GM21576 (cell line): ENCODE data around the gene GRHL1.

Source experiments
- ATAC-seq: cut with Tn5 transposase; IDR thresholded peaks from one replicate; pipeline ENCODE4 v1.9.1; 2021; ENCODE audit warnings: mild to moderate bottlenecking, moderate library complexity; ENCODE audit not compliant: unreplicated experiment

The GRHL1 gene

GRCh38 chr2:9992427-9993187, 41.1 kb downstream of the GRHL1 start:
- no peak for ATAC-seq

DNA sequence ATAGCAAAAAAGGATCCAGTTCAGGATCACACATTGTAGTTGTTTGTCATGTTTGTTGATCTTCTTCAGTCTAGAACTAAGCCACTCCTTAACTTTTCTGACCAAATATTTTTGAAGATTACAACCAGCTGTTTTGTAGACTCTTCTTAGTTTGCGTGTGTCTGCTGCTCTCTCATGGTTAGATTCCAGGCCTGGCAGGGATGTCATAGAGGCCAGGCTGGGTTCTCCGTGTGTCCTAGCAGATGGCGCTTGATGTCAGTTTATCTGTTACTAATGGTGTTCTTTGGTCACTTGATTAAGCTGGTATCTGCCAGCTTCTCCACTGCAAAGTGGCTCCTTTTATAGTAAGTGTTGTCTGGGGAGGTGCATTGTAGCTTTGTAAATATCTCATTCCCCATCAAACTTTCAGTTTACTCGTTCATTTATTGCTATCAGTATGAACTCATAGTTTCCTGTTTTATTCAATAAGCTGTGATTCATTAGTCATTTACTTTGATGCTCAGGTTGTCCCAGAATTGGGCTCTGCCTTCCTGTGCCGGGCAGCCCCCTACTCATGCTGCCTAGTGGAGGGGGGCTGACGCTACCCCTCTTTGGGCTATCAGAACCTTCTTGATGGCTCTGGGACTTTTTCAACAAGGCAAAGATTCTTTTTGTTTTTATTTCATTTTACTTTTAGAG, 42.1 kb downstream of the GRHL1 start:
- ATAC-seq: no peak

DNA sequence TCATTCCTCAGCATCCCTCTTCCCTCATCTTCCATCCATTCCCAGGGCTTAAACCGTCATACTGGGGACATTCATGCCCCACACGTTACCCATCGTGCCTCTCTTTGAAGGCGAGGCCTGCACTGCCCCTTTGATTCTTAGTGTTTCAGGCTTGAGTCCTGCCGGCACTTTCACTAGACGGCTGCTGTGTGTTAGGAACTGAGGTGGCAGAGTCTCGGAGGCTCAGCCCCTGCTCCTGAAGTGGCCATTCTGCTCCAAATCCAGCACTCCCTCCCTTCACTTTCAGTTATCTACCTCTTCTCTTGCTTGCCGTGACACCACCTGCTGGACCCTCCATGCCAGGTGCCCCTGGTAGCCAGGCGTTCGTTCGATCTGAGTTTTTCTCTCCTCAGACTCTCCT, 43.0 kb downstream of the GRHL1 start:
- no peak for ATAC-seq

GRCh38 chr2:9995059-9995458, 43.6 kb downstream of the GRHL1 start:
- no peak for ATAC-seq

DNA sequence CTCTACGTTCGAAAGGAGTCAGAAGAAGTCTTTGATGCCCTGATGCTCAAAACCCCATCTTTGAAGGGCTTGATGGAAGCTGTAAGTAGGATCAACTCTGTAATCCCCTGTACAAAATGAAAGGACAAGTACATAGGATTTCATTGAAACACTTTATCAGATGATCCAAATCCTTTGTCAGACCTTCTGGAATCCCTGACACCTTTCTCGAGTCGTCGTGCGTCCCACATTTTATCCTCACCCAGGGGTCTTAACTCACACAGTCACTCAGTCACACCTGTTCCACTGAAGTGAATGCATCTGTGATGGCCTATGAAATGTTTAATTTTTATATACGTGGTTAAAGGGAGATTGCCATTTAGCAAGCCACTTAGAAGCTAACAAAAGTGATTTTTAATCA, 44.8 kb downstream of the GRHL1 start:
- no peak for ATAC-seq

GRCh38 chr2:9997936-9998335, 46.4 kb downstream of the GRHL1 start:
- ATAC-seq: no peak

DNA sequence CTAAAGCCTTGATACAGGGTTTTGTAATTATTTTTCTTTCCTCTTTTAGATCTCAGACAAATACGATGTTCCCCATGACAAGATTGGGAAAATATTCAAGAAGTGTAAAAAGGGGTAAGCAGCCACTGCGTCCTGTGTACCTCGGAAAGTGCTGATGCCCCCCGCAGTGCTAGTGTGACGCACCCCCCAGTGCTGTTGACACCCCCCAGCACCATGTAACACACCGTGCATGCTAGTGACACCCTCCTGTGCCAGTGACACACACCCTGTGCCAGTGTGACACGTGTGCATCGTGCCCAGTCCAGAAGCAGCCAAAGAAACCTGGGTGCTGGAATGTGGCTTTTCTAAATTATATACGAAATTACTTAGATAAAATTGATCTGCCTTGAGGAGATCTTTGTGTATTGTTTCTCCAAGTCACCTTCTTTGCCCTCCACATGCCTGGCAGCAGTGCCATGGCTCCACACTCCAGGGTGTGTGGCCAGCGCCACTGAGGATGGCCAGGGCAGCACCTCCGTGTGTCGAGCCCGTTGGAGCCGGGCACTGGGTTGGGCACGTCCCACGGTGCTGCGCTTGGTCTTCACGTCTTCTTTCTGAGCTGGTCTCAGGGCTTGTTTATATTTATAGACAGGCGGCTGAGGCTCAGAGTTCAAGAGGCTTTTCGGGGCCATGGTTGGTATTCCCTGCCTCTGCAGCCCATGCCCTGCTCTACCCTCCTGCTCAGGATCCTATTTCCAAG, 47.6 kb downstream of the GRHL1 start:
- ATAC-seq: no peak

- ATAC-seq: no peak
These were observed 48.2 kb downstream of the GRHL1 start for GRCh38 chr2:9999693-10000092.

- no peak for ATAC-seq
These were observed 49.0 kb downstream of the GRHL1 start for GRCh38 chr2:10000541-10000940.

DNA sequence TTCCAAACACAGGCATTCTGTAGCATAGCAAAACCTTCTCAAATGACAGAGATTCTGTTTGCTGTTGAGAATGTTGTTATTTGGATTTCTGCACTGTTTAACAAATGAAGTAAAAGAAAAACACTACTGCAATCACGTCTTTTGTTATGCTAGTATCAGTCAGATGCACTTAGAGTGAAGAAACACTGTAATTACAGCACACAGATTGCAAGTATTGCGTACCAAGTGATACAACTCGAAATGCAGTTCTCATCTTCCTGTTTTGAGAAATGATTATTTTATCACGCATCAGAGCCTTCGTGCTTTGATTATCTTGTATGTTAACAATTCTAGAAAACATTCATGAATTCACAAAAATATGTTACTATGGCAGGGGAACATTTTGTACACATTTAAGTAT, 50.1 kb downstream of the GRHL1 start:
- no peak for ATAC-seq

GRCh38 chr2:10002109-10002508, 50.6 kb downstream of the GRHL1 start:
- no peak for ATAC-seq

- ATAC-seq: no peak
These were observed 51.2 kb downstream of the GRHL1 start for GRCh38 chr2:10002681-10003080.

DNA sequence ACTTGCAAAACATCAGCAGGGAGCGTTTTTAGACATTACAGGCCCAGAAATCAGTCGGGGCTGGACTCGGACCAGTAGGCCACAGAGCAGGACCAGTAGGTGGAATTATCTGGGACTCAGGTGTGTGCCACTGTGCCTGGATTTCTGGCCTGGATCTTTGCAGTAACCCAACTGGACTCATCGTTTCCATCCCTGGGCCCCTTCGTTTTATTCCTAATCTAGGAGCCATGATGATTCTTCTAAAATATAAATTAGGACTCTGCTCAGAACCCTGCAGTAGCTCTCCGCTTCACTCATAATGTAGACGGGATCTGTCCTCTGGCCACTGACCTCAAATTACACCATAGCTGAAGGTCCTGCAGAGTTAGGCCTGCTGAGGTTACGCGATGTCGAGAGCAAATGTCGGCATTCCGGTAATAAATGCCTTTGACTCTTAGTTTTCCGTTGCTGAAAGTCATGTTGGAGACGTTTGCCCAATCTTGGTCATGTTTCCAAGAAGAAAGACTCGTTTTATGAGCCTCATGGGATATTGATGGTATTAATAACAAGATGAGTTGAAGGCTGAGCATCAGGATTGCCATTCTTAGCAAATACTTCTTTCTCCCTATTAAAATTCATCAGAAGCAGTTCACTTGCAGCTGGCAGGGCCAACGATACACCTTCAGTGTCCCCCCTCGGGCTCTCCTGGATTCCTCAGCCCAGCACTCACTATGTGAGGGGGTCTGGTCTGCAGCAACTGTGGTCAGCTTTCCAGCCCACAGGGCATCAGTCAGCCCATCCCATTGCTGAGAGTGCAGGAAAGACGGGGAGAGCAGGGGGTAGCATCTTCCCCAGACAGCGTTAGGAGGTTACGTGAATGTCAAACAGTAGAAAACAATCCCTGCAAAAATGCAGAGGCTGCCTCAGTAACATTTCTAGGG, 52.0 kb downstream of the GRHL1 start:
- ATAC-seq: no peak

DNA sequence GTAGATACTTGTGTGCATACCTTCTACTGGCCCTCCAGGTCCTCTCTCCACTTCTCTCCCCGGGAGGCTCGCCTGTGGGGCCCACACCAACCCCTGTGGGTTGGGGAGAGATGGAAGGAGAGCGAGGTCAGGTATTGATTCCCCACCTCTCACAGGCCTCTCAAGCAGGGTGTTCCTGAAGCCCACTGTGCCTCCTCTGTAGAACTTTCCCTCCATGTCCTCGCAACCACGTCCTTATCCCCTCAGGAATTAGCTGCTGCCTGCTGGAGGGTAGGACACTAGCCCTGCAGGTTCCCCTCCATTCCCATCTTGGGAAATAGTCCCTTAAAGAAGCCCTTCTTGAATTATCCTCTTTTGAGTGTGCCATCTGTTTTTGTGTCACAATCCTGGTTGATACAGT, 52.9 kb downstream of the GRHL1 start:
- no peak for ATAC-seq

DNA sequence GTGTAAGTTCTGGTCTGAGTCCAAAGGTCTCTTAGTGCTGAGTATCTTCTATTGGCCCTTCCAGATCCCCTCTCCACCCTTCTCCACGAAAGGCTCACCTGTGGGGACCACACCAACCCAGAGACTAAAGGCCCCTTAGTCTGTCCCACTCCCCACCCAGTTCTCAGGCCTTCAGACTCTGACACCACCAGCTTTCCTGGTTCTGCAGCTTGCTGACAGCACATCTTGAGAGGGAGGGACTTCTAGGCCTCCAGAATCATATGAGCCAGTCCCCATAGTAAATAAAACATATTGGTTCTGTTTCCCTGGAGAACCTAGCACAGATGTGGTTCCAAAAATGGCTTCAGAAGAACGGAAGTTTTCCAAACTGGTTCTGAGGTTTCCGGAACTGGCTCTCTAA, 53.3 kb downstream of the GRHL1 start:
- ATAC-seq: no peak

DNA sequence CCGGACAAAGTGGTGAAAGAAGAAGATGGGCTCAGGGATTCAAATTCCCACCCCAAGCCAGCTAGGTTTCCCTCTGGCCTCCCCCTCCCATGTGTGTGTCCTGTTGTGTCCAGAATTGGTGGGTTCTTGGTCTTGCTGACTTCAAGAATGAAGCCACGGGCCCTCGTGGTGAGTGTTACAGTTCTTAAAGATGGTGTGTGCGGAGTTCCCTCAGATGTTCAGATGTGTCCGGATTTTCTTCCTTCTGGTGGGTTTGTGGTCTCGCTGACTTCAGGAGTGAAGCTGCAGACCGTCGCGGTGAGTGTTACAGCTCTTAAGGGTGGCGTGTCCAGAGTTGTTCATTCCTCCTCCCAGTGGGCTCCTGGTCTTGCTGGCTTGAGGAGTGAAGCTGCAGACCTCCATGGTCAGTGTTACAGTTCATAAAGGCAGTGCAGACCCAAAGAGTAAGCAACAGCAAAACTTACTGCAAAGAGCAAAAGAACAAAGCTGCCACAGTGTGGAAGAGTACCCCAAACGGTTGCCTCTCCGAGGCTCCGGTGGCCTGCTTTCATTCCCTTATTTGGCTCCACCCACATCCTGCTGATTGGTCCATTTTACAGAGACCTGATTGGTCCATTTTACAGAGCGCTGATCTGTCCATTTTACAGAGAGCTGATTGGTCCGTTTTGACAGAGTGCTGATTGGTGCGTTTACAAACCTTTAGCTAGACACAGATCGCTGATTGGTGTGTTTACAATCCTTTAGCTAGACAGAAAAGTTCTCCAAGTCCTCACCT, 54.2 kb downstream of the GRHL1 start:
- no peak for ATAC-seq

GRCh38 chr2:10006236-10007161, 55.0 kb downstream of the GRHL1 start:
- ATAC-seq: no peak

- ATAC-seq: no peak
These were observed 55.9 kb downstream of the GRHL1 start for GRCh38 chr2:10007435-10007834.
